H1 (cell line): ENCODE results near the gene RBM43. TPM values are rescaled to one million over a fixed set of nuclear protein-coding genes. Genes with fewer than 3 reads are reported as not detected.

Source experiments
- CTCF ChIA-PET: fragments of 300-600 bp; sonication (Branson Sonifier 250); formaldehyde crosslinking; loops from one replicate; lab custom pipeline; 2021; ENCODE audit not compliant: partially characterized antibody; lab: Charles Lee
- POLR2A ChIA-PET: fragments of 300-600 bp; sonication (Branson Sonifier 250); formaldehyde crosslinking; loops from one replicate; lab custom pipeline; 2021; ENCODE audit warnings: inconsistent platforms; ENCODE audit not compliant: partially characterized antibody; lab: Charles Lee
- DNase-seq, 2 experiments: peaks; one replicate each; pipeline versions ENCODE4 v3.0.0 to v3.0.0-alpha.2; 2010 to 2022; ENCODE audit warnings: low spot score in 2 of 2, low read depth in 1 of 2, mixed read lengths in 1 of 2
- FAIRE-seq: peaks from 2 replicates; lab custom pipeline; 2011; peaks lifted over from hg19 to GRCh38; lab: Jason Lieb, UNC
- H2AFZ ChIP-seq: 2 replicates; pipeline ENCODE4 v1.8.1; 2012; ENCODE audit warnings: low read length, inconsistent platforms
- H2AK5ac ChIP-seq: 2 replicates; pipeline ENCODE4 v1.6.1; 2013; ENCODE audit warnings: low read depth, low read length
- H2BK120ac ChIP-seq: replicated peaks from 2 replicates; pipeline ENCODE3; 2013; ENCODE audit warnings: low read depth, low read length, inconsistent platforms
- H2BK12ac ChIP-seq: 2 replicates; pipeline ENCODE4 v1.6.1; 2013; ENCODE audit warnings: low read depth, low read length
- H2BK15ac ChIP-seq: 2 replicates; pipeline ENCODE4 v1.6.1; 2013; ENCODE audit warnings: low read length
- H2BK20ac ChIP-seq: 2 replicates; pipeline ENCODE4 v1.6.1; 2013; ENCODE audit warnings: low read length
- H2BK5ac ChIP-seq: 2 replicates; pipeline ENCODE4 v1.6.1; 2013; ENCODE audit warnings: low read depth, low read length
- H3K14ac ChIP-seq: 2 replicates; pipeline ENCODE4 v1.6.1; 2013; ENCODE audit warnings: inconsistent platforms; ENCODE audit not compliant: insufficient read length
- H3K18ac ChIP-seq: 2 replicates; pipeline ENCODE4 v1.6.1; 2013; ENCODE audit warnings: low read length; ENCODE audit errors: extremely low read depth
- H3K23ac ChIP-seq: 2 replicates; pipeline ENCODE4 v1.6.1; 2013; ENCODE audit warnings: inconsistent platforms; ENCODE audit not compliant: insufficient read length
- H3K23me2 ChIP-seq: 2 replicates; pipeline ENCODE4 v1.6.1; 2013; ENCODE audit warnings: low read depth, low read length
- H3K27ac ChIP-seq: 2 replicates; pipeline ENCODE4 v1.6.1; 2011; ENCODE audit warnings: low read depth, low read length, inconsistent platforms
- H3K27me3 ChIP-seq, 4 experiments: replicated peaks in 1 of 4; 1 replicate in 1 of 4; 2 replicates in 3 of 4; pipeline versions ENCODE4 v1.6.1 to v1.8.1; 2011 to 2013; ENCODE audit warnings: low read length in 3 of 4, mild to moderate bottlenecking in 3 of 4, inconsistent platforms in 2 of 4, mixed read lengths in 2 of 4, moderate library complexity in 1 of 4; ENCODE audit not compliant: control insufficient read depth in 3 of 4, insufficient read depth in 3 of 4; ENCODE audit errors: extremely low read depth in 1 of 4
- H3K36me3 ChIP-seq, 4 experiments: 2 replicates each; pipeline versions ENCODE4 v1.6.1 to v1.8.1; 2011 to 2013; ENCODE audit warnings: mild to moderate bottlenecking in 4 of 4, low read length in 3 of 4, moderate library complexity in 2 of 4, control low read depth in 1 of 4, inconsistent platforms in 1 of 4; ENCODE audit not compliant: insufficient read depth in 4 of 4, control insufficient read depth in 2 of 4
- H3K4ac ChIP-seq: replicated peaks from 2 replicates; pipeline ENCODE3; 2013; ENCODE audit warnings: low read length, low read depth, mixed read lengths, inconsistent platforms; ENCODE audit not compliant: insufficient read length
- H3K4me1 ChIP-seq, 4 experiments: replicated peaks in 1 of 4; 1 replicate in 1 of 4; 2 replicates in 3 of 4; pipeline versions ENCODE4 v1.6.1 to v1.8.1; 2011 to 2013; ENCODE audit warnings: low read length in 3 of 4, inconsistent platforms in 2 of 4, mixed read lengths in 1 of 4; ENCODE audit not compliant: insufficient read depth in 4 of 4, control insufficient read depth in 3 of 4
- H3K4me2 ChIP-seq, 2 experiments: 2 replicates each; pipeline versions ENCODE4 v1.6.1 to v1.8.1; 2011 to 2013; ENCODE audit warnings: low read depth in 2 of 2, low read length in 2 of 2, control low read depth in 1 of 2, inconsistent platforms in 1 of 2, mild to moderate bottlenecking in 1 of 2; ENCODE audit not compliant: insufficient read depth in 1 of 2
- H3K4me3 ChIP-seq, 4 experiments: fragments of 200-600, 300-600 bp in 1 of 4; sonication (generic), shearing (Covaris generic), sonication (Bioruptor Twin) in 1 of 4; 2 replicates each; pipeline versions ENCODE4 v1.5.1 to v1.8.1; 2011 to 2016; ENCODE audit warnings: low read length in 4 of 4, low read depth in 3 of 4, control low read depth in 2 of 4, inconsistent platforms in 2 of 4, mild to moderate bottlenecking in 2 of 4, mixed read lengths in 1 of 4, moderate library complexity in 1 of 4; ENCODE audit not compliant: insufficient read depth in 2 of 4; ENCODE audit errors: extremely low read depth in 1 of 4
- H3K56ac ChIP-seq: replicated peaks from 2 replicates; pipeline ENCODE3; 2013; ENCODE audit warnings: low read depth, mild to moderate bottlenecking, mixed read lengths, low read length, inconsistent platforms; ENCODE audit not compliant: insufficient read length
- H3K79me1 ChIP-seq: 2 replicates; pipeline ENCODE4 v1.6.1; 2013; ENCODE audit warnings: low read depth, low read length, control low read depth
- H3K79me2 ChIP-seq, 2 experiments: 2 replicates each; pipeline versions ENCODE4 v1.6.1 to v1.8.1; 2012 to 2013; ENCODE audit warnings: low read length in 2 of 2, mild to moderate bottlenecking in 2 of 2, inconsistent platforms in 1 of 2; ENCODE audit not compliant: insufficient read depth in 2 of 2, control insufficient read depth in 1 of 2
- H3K9ac ChIP-seq, 4 experiments: replicated peaks in 1 of 4; 1 replicate in 1 of 4; 2 replicates in 3 of 4; pipeline versions ENCODE4 v1.6.1 to v1.8.1; 2011 to 2013; ENCODE audit warnings: low read depth in 3 of 4, low read length in 3 of 4, control low read depth in 2 of 4, mild to moderate bottlenecking in 2 of 4, moderate library complexity in 2 of 4, inconsistent platforms in 1 of 4; ENCODE audit errors: extremely low read depth in 1 of 4
- H3K9me3 ChIP-seq, 2 experiments: 2 replicates each; pipeline versions ENCODE4 v1.6.1 to v1.8.1; 2012 to 2013; ENCODE audit warnings: mild to moderate bottlenecking in 2 of 2, moderate library complexity in 2 of 2, control low read depth in 1 of 2, inconsistent platforms in 1 of 2, low read depth in 1 of 2, low read length in 1 of 2, mixed read lengths in 1 of 2; ENCODE audit not compliant: insufficient read depth in 2 of 2
- H4K20me1 ChIP-seq, 2 experiments: replicated peaks in 1 of 2; 2 replicates each; pipeline versions ENCODE3 to v1.8.1; 2011 to 2013; ENCODE audit warnings: inconsistent platforms in 2 of 2, low read length in 2 of 2, mild to moderate bottlenecking in 1 of 2; ENCODE audit not compliant: insufficient read depth in 2 of 2, control insufficient read depth in 1 of 2
- H4K5ac ChIP-seq: 2 replicates; pipeline ENCODE4 v1.6.1; 2013; ENCODE audit warnings: low read length, low read depth, mixed read lengths, inconsistent platforms; ENCODE audit not compliant: insufficient read length
- H4K8ac ChIP-seq: 2 replicates; pipeline ENCODE4 v1.8.0; 2013; ENCODE audit warnings: mild to moderate bottlenecking, moderate library complexity, low read length, inconsistent platforms; ENCODE audit not compliant: insufficient read depth; ENCODE audit errors: extremely low read depth
- H4K91ac ChIP-seq: replicated peaks from 2 replicates; pipeline ENCODE3; 2013; ENCODE audit warnings: low read length, mixed read lengths, inconsistent platforms; ENCODE audit not compliant: insufficient read length
- BRCA1 ChIP-seq: IDR thresholded peaks from 2 replicates; pipeline ENCODE4 v1.6.1; 2012; ENCODE audit warnings: low read depth, low read length, improper control_type of control experiment
- CTCF ChIP-seq, 3 experiments: IDR thresholded peaks; 1 replicate in 2 of 3; 2 replicates in 1 of 3; pipeline versions ENCODE4 v1.5.1 to v1.6.1; 2011; ENCODE audit warnings: low read length in 3 of 3, mild to moderate bottlenecking in 3 of 3, inconsistent platforms in 2 of 3, low read depth in 1 of 3, moderate library complexity in 1 of 3; ENCODE audit not compliant: insufficient read depth in 1 of 3; ENCODE audit errors: control extremely low read depth in 1 of 3
- MAFK ChIP-seq: IDR thresholded peaks from 2 replicates; pipeline ENCODE4 v1.6.1; 2012; ENCODE audit warnings: low read depth, mild to moderate bottlenecking, improper control_type of control experiment, low read length
- RXRA ChIP-seq: IDR thresholded peaks from 2 replicates; pipeline ENCODE4 v1.6.1; 2011; ENCODE audit warnings: low read depth, mild to moderate bottlenecking, low read length, moderate library complexity; ENCODE audit not compliant: insufficient read depth
- SIN3A ChIP-seq, 2 experiments: IDR thresholded peaks in 1 of 2; conservative IDR thresholded peaks in 1 of 2; 2 replicates each; pipeline ENCODE4 v1.6.1; 2011 to 2012; ENCODE audit warnings: low read length in 2 of 2, improper control_type of control experiment in 1 of 2, low read depth in 1 of 2, mild to moderate bottlenecking in 1 of 2
- SP4 ChIP-seq: IDR thresholded peaks from 2 replicates; pipeline ENCODE4 v1.6.1; 2012; ENCODE audit warnings: low read length, inconsistent platforms
- USF2 ChIP-seq: IDR thresholded peaks from 2 replicates; pipeline ENCODE4 v1.6.1; 2011; ENCODE audit warnings: low read length, improper control_type of control experiment
- WGBS, 2 experiments: shearing (Covaris generic) in 1 of 2; methylation state at CpG; one replicate each; pipeline versions ENCODE4 v1.1.6 to v1.1.7; 2013 to 2015; ENCODE audit warnings: low lambda C conversion rate in 2 of 2, mixed read lengths in 2 of 2, inconsistent platforms in 1 of 2, low coverage in 1 of 2, missing lambda C conversion rate in 1 of 2; ENCODE audit not compliant: insufficient replicate concordance in 2 of 2, insufficient coverage in 1 of 2, insufficient read length in 1 of 2; ENCODE audit errors: extremely low coverage in 1 of 2, missing lambda C conversion rate in 1 of 2; 5-methylcytosine and 5-hydroxymethylcytosine counted together
- polyA plus RNA-seq, 7 experiments: library from polyadenylated mRNA; depleted of rRNA in 3 of 7; stranded (reverse) in 5 of 7; unstranded in 2 of 7; fragments of >200 nt in 5 of 7; fragments of 200-250 nt in 2 of 7; gene quantifications; 1 replicate in 5 of 7; 2 replicates in 1 of 7; 4 replicates in 1 of 7; pipeline versions ENCODE4 v1.2.1 to v1.2.3, GENCODE V29; 2011 to 2013; ENCODE audit warnings: missing spikeins in 2 of 7, mixed read lengths in 2 of 7
- total RNA-seq: library from RNA; stranded (reverse); fragmentation: NEBNext Ultra II Directional; extraction: Animal tissue kit (Norgen Biotek cat#: 25700); gene quantifications from 2 replicates; pipeline ENCODE4 v1.2.1, GENCODE V29; 2021

Gene RBM43
- total and polyA plus RNA-seq, 2 of the 8 experiments (the other 6 are each of a cell fraction or from before 2014, with no cell fraction given): 1.7 to 2.0 TPM

GRCh38 chr2:151238527-151239487 is 22.9 kb downstream of the RBM43 start:
- no peak overlapping the region for H3K4me3 ChIP-seq
- no peak overlapping the region for H2AK5ac ChIP-seq
- H4K91ac ChIP-seq: no peak overlapping the region
- WGBS, 2 experiments: 39% methylated on average over 6 of the region's 6 CpGs; no CpG with 5 or more reads in 1 of the 2 experiments
- no peak overlapping the region; the same call in 1 of the 2 replicates for H2BK12ac ChIP-seq
- H3K36me3 ChIP-seq: no peaks in the 10 kb centered on the region
- no peak overlapping the region for H2BK5ac ChIP-seq
- FAIRE-seq (peak; percentile 63), DNase-seq (no peak)
- POLR2A ChIA-PET: interaction anchor here (0.7 to 1.3 kb wide), 2 partner anchors 22 to 1652 kb away, joined by 4 read pairs; partner anchors contain the start of gene RBM43
- no peak overlapping the region for H3K14ac ChIP-seq
- no peak overlapping the region for H2AFZ ChIP-seq
- H3K27me3 ChIP-seq: no peaks in the 10 kb centered on the region
- no peak overlapping the region for H3K23ac ChIP-seq
- no peaks in the 10 kb centered on the region for H3K79me2 ChIP-seq
- no peak overlapping the region for H4K8ac ChIP-seq
- no peak overlapping the region for H4K5ac ChIP-seq
- no peaks in the 10 kb centered on the region for H3K4me1 ChIP-seq
- no peak overlapping the region for H2BK15ac ChIP-seq
- no peaks in the 10 kb centered on the region for H3K9me3 ChIP-seq
- H3K18ac ChIP-seq: no peak overlapping the region
- H4K20me1 ChIP-seq: no peaks in the 10 kb centered on the region
- H3K9ac ChIP-seq: no peak overlapping the region
- no peak overlapping the region for H3K27ac ChIP-seq
- H2BK120ac ChIP-seq: no peak overlapping the region
- no peaks in the 10 kb centered on the region for H3K23me2 ChIP-seq
- H3K79me1 ChIP-seq: no peaks in the 10 kb centered on the region
- H2BK20ac ChIP-seq: no peak overlapping the region
- H3K4me2 ChIP-seq: no peak overlapping the region
- H3K4ac ChIP-seq: no peak overlapping the region
- CTCF ChIA-PET: interaction anchor here (0.5 to 3.2 kb wide), 75 partner anchors 8 to 1946 kb away, joined by 3 to 32 read pairs (median 4); no protein-coding TSS in a partner anchor
- no peak overlapping the region for H3K56ac ChIP-seq
- no peak for TF ChIP-seq RXRA
- no peak for TF ChIP-seq MAFK
- no peak for TF ChIP-seq SP4
- TF ChIP-seq SIN3A (conservative IDR thresholded peaks at IDR 0.05 in 1 of 2, IDR thresholded peaks at IDR 0.05 in 1 of 2; ENCODE audit: low read depth in 1 of 2, low read length in 2 of 2): no peak
- TF ChIP-seq CTCF (IDR thresholded peaks at IDR 0.05; ENCODE audit: control extremely low read depth in 1 of 3, insufficient read depth in 1 of 3, low read depth in 1 of 3, low read length in 3 of 3): peak in 2 of 3 experiments; percentile 61 to 78; a peak in 3 of 4 replicates
- TF ChIP-seq BRCA1: no peak
- TF ChIP-seq USF2: no peak
